Subcutaneous abdominal adipose tissue (tissue), 5 donors: ENCODE results near the gene STRADA.
A peak's percentile ranks its signal among the peaks of the same experiment; 100 is the strongest.

ENCODE experiments used
- H3K27ac ChIP-seq: one replicate; pipeline ENCODE4 v1.7.0; 2013; ENCODE audit warnings: low read depth, mild to moderate bottlenecking, inconsistent platforms, low read length, moderate library complexity
- H3K27me3 ChIP-seq, 5 donors: one replicate each; pipeline ENCODE4 v1.7.0; 2013; ENCODE audit warnings: low read length in 5 of 5, inconsistent platforms in 1 of 5; ENCODE audit not compliant: control insufficient read depth in 5 of 5, insufficient read depth in 4 of 5
- H3K36me3 ChIP-seq, 5 donors: one replicate each; pipeline ENCODE4 v1.7.0; 2013; ENCODE audit warnings: low read length in 5 of 5; ENCODE audit not compliant: control insufficient read depth in 5 of 5, insufficient read depth in 5 of 5
- H3K4me1 ChIP-seq, 5 donors: one replicate each; pipeline ENCODE4 v1.7.0; 2013; ENCODE audit warnings: low read length in 5 of 5, mild to moderate bottlenecking in 3 of 5, moderate library complexity in 1 of 5; ENCODE audit not compliant: control insufficient read depth in 5 of 5, insufficient read depth in 5 of 5
- H3K4me3 ChIP-seq, 5 donors: one replicate each; pipeline ENCODE4 v1.7.0; 2013; ENCODE audit warnings: low read length in 5 of 5, low read depth in 1 of 5
- H3K9ac ChIP-seq, 5 donors: one replicate each; pipeline ENCODE4 v1.7.0; 2013; ENCODE audit warnings: low read length in 5 of 5, mild to moderate bottlenecking in 4 of 5, moderate library complexity in 3 of 5
- H3K9me3 ChIP-seq, 5 donors: one replicate each; pipeline ENCODE4 v1.7.0; 2013; ENCODE audit warnings: low read length in 5 of 5; ENCODE audit not compliant: control insufficient read depth in 5 of 5
- donor health status: healthy.
- donor health status: healthy.
- donor health status: healthy.
- donor health status: healthy.
- donor health status: healthy.

STRADA gene

GRCh38 chr17:63760771-63761539 is 19.4 kb upstream of the STRADA start:
- Histone ChIP-seq H3K36me3 (peaks cover 43 to 61% (median 60%) of the 10 kb centered on the region in 5 donors), H3K4me3 (no peak overlapping the region), H3K27me3 (no peaks in the 10 kb centered on the region), H3K9ac (no peak overlapping the region), H3K4me1 (no peaks in the 10 kb centered on the region), H3K9me3 (no peaks in the 10 kb centered on the region), H3K27ac (no peak overlapping the region)

- H3K9me3 ChIP-seq = no peaks in the 10 kb centered on the region
- H3K27me3 ChIP-seq = no peaks in the 10 kb centered on the region
- no peaks in the 10 kb centered on the region for H3K4me1 ChIP-seq
- H3K27ac ChIP-seq = no peak overlapping the region
- H3K36me3 ChIP-seq = peaks cover 46 to 73% (median 63%) of the 10 kb centered on the region in 5 donors
- no peak overlapping the region for H3K4me3 ChIP-seq
- no peak overlapping the region for H3K9ac ChIP-seq
Measured at GRCh38 chr17:63758428-63758827, 16.8 kb upstream of the STRADA start.

- H3K27ac ChIP-seq = no peak overlapping the region
- H3K4me3 ChIP-seq = no peak overlapping the region
- no peaks in the 10 kb centered on the region for H3K9me3 ChIP-seq
- no peak overlapping the region for H3K9ac ChIP-seq
- H3K36me3 ChIP-seq = peaks cover 49 to 72% (median 53%) of the 10 kb centered on the region in 5 donors
- H3K27me3 ChIP-seq = no peaks in the 10 kb centered on the region
- H3K4me1 ChIP-seq = no peaks in the 10 kb centered on the region
Measured at GRCh38 chr17:63754046-63754445, 12.4 kb upstream of the STRADA start.

- Histone ChIP-seq H3K36me3 (peaks cover 49 to 75% (median 58%) of the 10 kb centered on the region in 5 donors), H3K27me3 (no peaks in the 10 kb centered on the region), H3K9me3 (no peaks in the 10 kb centered on the region), H3K4me3 (no peak overlapping the region), H3K9ac (no peak overlapping the region), H3K4me1 (no peaks in the 10 kb centered on the region), H3K27ac (no peak overlapping the region)
Measured at GRCh38 chr17:63753215-63753614, 11.6 kb upstream of the STRADA start.

GRCh38 chr17:63752707-63753106 is 11.1 kb upstream of the STRADA start:
- Histone ChIP-seq H3K27ac (no peak overlapping the region), H3K9ac (no peak overlapping the region), H3K9me3 (no peaks in the 10 kb centered on the region), H3K36me3 (peaks cover 48 to 75% (median 59%) of the 10 kb centered on the region in 5 donors), H3K4me1 (no peaks in the 10 kb centered on the region), H3K27me3 (no peaks in the 10 kb centered on the region), H3K4me3 (no peak overlapping the region)

GRCh38 chr17:63751806-63752205 is 10.2 kb upstream of the STRADA start:
- Histone ChIP-seq H3K9me3 (no peaks in the 10 kb centered on the region), H3K36me3 (peaks cover 45 to 74% (median 55%) of the 10 kb centered on the region in 5 donors), H3K27me3 (no peaks in the 10 kb centered on the region), H3K9ac (peak overlapping the region in 1 of 5 donors; percentile 35), H3K4me3 (no peak overlapping the region), H3K4me1 (no peaks in the 10 kb centered on the region), H3K27ac (no peak overlapping the region)

GRCh38 chr17:63741143-63741407 is 524 bp downstream of the STRADA start:
- Histone ChIP-seq H3K4me3 (peak overlapping the region; percentile 75 to 87 (median 84)), H3K27me3 (no peaks in the 10 kb centered on the region), H3K36me3 (peaks cover 6 to 13% (median 7%) of the 10 kb centered on the region in 5 donors)

GRCh38 chr17:63740464-63741142 is 996 bp downstream of the STRADA start:
- no peaks in the 10 kb centered on the region for H3K9me3 ChIP-seq
- H3K4me1 ChIP-seq = peaks cover 5 to 24% (median 15%) of the 10 kb centered on the region in 5 donors
- H3K9ac ChIP-seq = peak overlapping the region; percentile 59 to 97 (median 90)
- H3K36me3 ChIP-seq = peaks cover 1 to 8% (median 2%) of the 10 kb centered on the region in 5 donors
- peak overlapping the region; percentile 90 for H3K27ac ChIP-seq
- no peaks in the 10 kb centered on the region for H3K27me3 ChIP-seq
- peak overlapping the region; percentile 75 to 87 (median 84) for H3K4me3 ChIP-seq

More at GRCh38 chr17:63741143-63741407, 524 bp downstream of the STRADA start:
- Histone ChIP-seq H3K4me1 (peaks cover 5 to 24% (median 15%) of the 10 kb centered on the region in 5 donors), H3K9ac (peak overlapping the region; percentile 59 to 97 (median 90)), H3K9me3 (no peaks in the 10 kb centered on the region), H3K27ac (peak overlapping the region; percentile 90)

GRCh38 chr17:63735691-63736090 is 5.9 kb downstream of the STRADA start:
- peaks cover 0 to 5% (median 0%) of the 10 kb centered on the region in 5 donors for H3K36me3 ChIP-seq
- H3K27me3 ChIP-seq = no peaks in the 10 kb centered on the region
- no peak overlapping the region for H3K27ac ChIP-seq
- H3K9me3 ChIP-seq = no peaks in the 10 kb centered on the region
- no peak overlapping the region for H3K9ac ChIP-seq
- no peak overlapping the region for H3K4me3 ChIP-seq
- peaks cover 3 to 6% (median 5%) of the 10 kb centered on the region in 5 donors for H3K4me1 ChIP-seq

- no peaks in the 10 kb centered on the region for H3K9me3 ChIP-seq
- H3K9ac ChIP-seq = no peak overlapping the region
- H3K36me3 ChIP-seq = peaks cover 11 to 26% (median 20%) of the 10 kb centered on the region in 5 donors
- no peak overlapping the region for H3K4me3 ChIP-seq
- no peaks in the 10 kb centered on the region for H3K27me3 ChIP-seq
- no peaks in the 10 kb centered on the region for H3K4me1 ChIP-seq
- no peak overlapping the region for H3K27ac ChIP-seq
Measured at GRCh38 chr17:63722403-63722802, 19.2 kb downstream of the STRADA start.
